HG03460 (cell line): ENCODE results near the gene NOSTRIN.
"Not testable (repeated sequence)": the region's sequence is repeated elsewhere in the genome, so short reads cannot be mapped to it uniquely, and the experiment has no call there.

Experiments used
- ATAC-seq: cut with Tn5 transposase; IDR thresholded peaks from one replicate; pipeline ENCODE4 v1.9.1; 2021; ENCODE audit not compliant: unreplicated experiment

NOSTRIN gene

GRCh38 chr2:168801961-168802858, at the start of gene NOSTRIN:
Gene NOSTRIN (plus strand): TSS chr2:168802637. CDS start chr2:168802647, 10 bp downstream.
- no peak for ATAC-seq

GRCh38 chr2:168753765-168754329, 48.6 kb upstream of the NOSTRIN start:
- no peak for ATAC-seq

- ATAC-seq, result no peak
Observed at GRCh38 chr2:168757223-168757622, 45.2 kb upstream of the NOSTRIN start.

- peak; percentile 83 for ATAC-seq
Observed at GRCh38 chr2:168758970-168759820, 43.2 kb upstream of the NOSTRIN start.

GRCh38 chr2:168765401-168765800, 37.0 kb upstream of the NOSTRIN start:
- no peak for ATAC-seq

GRCh38 chr2:168766600-168766999, 35.8 kb upstream of the NOSTRIN start:
- ATAC-seq, result no peak

GRCh38 chr2:168767258-168767657, 35.2 kb upstream of the NOSTRIN start:
- ATAC-seq, result no peak

GRCh38 chr2:168768357-168768756, 34.1 kb upstream of the NOSTRIN start:
- ATAC-seq, result not testable (repeated sequence)

GRCh38 chr2:168770796-168771195, 31.6 kb upstream of the NOSTRIN start:
- ATAC-seq, result no peak

GRCh38 chr2:168772704-168773103, 29.7 kb upstream of the NOSTRIN start:
- ATAC-seq, result no peak

- no peak for ATAC-seq
Observed at GRCh38 chr2:168773128-168773527, 29.3 kb upstream of the NOSTRIN start.

- ATAC-seq, result peak; percentile 61
Observed at GRCh38 chr2:168773719-168774521, 28.5 kb upstream of the NOSTRIN start.

GRCh38 chr2:168775837-168776236, 26.6 kb upstream of the NOSTRIN start:
- no peak for ATAC-seq

- ATAC-seq, result no peak
Observed at GRCh38 chr2:168780669-168781071, 21.8 kb upstream of the NOSTRIN start.

- no peak for ATAC-seq
Observed at GRCh38 chr2:168781191-168781817, 21.1 kb upstream of the NOSTRIN start.

GRCh38 chr2:168782271-168782670, 20.2 kb upstream of the NOSTRIN start:
- no peak for ATAC-seq

- no peak for ATAC-seq
Observed at GRCh38 chr2:168784993-168785392, 17.4 kb upstream of the NOSTRIN start.

GRCh38 chr2:168787098-168787781, 15.2 kb upstream of the NOSTRIN start:
- no peak for ATAC-seq

GRCh38 chr2:168787782-168788376, 14.6 kb upstream of the NOSTRIN start:
- ATAC-seq, result no peak
